Measurements from ENCODE around the gene PGAP1.

Gene PGAP1

DNA sequence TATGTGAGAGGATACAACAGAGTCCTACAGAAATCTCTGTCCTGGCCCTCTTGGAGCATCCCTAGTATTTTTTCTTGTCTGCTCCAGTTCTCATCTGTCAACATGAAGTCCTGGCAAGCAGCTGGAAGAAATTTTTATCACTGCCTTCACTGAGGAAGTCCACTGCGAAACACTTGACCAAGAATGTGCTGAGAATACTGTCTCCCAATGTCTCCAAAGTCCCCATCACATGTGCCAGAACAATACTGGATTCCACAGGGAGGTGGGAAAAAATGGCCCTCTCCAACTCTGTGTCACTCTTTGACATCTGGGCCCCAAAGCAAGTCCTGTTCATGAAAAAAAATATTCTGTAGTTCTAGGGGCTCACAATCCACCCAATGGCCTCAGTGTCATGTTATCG lies 32.8 kb upstream of the PGAP1 start:
- no peak for TF ChIP-seq SIN3A (IDR thresholded peaks at IDR 0.05; ENCODE audit: borderline replicate concordance, insufficient read depth, low read length)
- TF ChIP-seq, protein P1, sequence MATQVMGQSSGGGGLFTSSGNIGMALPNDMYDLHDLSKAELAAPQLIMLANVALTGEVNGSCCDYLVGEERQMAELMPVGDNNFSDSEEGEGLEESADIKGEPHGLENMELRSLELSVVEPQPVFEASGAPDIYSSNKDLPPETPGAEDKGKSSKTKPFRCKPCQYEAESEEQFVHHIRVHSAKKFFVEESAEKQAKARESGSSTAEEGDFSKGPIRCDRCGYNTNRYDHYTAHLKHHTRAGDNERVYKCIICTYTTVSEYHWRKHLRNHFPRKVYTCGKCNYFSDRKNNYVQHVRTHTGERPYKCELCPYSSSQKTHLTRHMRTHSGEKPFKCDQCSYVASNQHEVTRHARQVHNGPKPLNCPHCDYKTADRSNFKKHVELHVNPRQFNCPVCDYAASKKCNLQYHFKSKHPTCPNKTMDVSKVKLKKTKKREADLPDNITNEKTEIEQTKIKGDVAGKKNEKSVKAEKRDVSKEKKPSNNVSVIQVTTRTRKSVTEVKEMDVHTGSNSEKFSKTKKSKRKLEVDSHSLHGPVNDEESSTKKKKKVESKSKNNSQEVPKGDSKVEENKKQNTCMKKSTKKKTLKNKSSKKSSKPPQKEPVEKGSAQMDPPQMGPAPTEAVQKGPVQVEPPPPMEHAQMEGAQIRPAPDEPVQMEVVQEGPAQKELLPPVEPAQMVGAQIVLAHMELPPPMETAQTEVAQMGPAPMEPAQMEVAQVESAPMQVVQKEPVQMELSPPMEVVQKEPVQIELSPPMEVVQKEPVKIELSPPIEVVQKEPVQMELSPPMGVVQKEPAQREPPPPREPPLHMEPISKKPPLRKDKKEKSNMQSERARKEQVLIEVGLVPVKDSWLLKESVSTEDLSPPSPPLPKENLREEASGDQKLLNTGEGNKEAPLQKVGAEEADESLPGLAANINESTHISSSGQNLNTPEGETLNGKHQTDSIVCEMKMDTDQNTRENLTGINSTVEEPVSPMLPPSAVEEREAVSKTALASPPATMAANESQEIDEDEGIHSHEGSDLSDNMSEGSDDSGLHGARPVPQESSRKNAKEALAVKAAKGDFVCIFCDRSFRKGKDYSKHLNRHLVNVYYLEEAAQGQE (IDR thresholded peaks at IDR 0.05; ENCODE audit: insufficient read depth in 1 of 2, low read depth in 2 of 2, low read length in 2 of 2): no peak
- no peak for TF ChIP-seq POLR2AphosphoS5 (IDR thresholded peaks at IDR 0.05; ENCODE audit: low read depth, low read length)
- no peak for TF ChIP-seq TAF1 (IDR thresholded peaks at IDR 0.05; ENCODE audit: borderline replicate concordance, insufficient read depth, low read length)
- no peak for TF ChIP-seq FOXP2 (optimal IDR thresholded peaks at IDR 0.05; ENCODE audit: borderline replicate concordance, extremely low read depth, extremely low read length, insufficient read depth)

DNA sequence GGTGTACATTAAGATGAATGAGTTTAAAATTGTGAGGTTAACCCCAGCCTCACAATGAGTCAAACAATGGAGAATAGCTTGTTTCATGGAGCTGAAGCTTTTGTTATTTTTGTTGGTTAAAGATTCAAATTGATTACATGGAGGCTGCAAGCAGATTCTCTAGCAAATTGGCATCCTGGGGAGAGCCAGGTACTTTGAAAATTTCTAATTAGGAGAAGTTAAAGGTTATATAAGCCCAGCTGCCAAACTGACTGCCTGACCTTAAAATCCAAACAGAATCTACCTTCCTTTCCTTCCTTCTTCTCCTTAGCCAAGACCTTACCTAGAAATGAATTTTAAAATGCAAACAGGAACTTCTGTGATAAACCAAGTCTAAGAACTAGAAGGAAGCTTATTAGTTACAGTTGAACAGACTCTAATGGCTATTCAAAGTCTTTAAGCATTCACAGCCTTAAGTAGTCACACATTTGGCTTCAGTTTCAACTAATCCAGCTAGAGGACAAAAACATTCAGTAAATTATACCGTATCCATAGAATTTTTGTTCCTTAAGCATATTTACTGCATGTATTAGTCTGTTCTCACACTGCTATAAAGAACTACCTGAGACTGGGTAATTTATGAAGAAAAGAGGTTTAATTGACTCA lies 31.5 kb upstream of the PGAP1 start:
- no peak for TF ChIP-seq FOXP2 (optimal IDR thresholded peaks at IDR 0.05; ENCODE audit: borderline replicate concordance, extremely low read depth, extremely low read length, insufficient read depth)
- no peak for TF ChIP-seq SIN3A (IDR thresholded peaks at IDR 0.05; ENCODE audit: borderline replicate concordance, insufficient read depth, low read length)
- TF ChIP-seq POLR2AphosphoS5 (IDR thresholded peaks at IDR 0.05; ENCODE audit: low read depth, low read length): no peak
- no peak for TF ChIP-seq TAF1 (IDR thresholded peaks at IDR 0.05; ENCODE audit: borderline replicate concordance, insufficient read depth, low read length)
- TF ChIP-seq, protein P1 (IDR thresholded peaks at IDR 0.05; ENCODE audit: insufficient read depth in 1 of 2, low read depth in 2 of 2, low read length in 2 of 2): no peak

DNA sequence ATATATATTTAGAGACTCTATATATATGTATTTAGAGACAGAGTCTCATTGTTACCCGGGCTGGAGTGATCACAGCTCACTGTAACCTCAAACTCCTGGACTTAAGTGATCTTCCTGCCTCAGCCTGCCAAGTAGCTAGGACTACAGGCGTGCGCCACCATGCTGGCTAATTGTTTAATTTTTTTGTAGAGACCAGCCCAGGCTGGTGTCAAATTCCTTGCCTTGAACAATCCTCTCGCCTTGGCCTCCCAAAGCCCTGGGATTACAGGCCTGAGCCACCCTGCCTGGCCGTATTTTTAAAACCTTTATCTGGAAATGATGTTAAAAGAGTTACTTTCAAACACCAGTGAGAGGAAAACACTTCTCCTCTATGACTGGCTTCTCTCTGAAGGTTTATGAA lies 30.9 kb upstream of the PGAP1 start:
- TF ChIP-seq SIN3A (IDR thresholded peaks at IDR 0.05; ENCODE audit: borderline replicate concordance, insufficient read depth, low read length) (no peak), FOXP2 (optimal IDR thresholded peaks at IDR 0.05; ENCODE audit: borderline replicate concordance, extremely low read depth, extremely low read length, insufficient read depth) (no peak), POLR2AphosphoS5 (IDR thresholded peaks at IDR 0.05; ENCODE audit: low read depth, low read length) (no peak), TAF1 (IDR thresholded peaks at IDR 0.05; ENCODE audit: borderline replicate concordance, insufficient read depth, low read length) (no peak)
- TF ChIP-seq, protein P1 (IDR thresholded peaks at IDR 0.05; ENCODE audit: insufficient read depth in 1 of 2, low read depth in 2 of 2, low read length in 2 of 2): no peak

DNA sequence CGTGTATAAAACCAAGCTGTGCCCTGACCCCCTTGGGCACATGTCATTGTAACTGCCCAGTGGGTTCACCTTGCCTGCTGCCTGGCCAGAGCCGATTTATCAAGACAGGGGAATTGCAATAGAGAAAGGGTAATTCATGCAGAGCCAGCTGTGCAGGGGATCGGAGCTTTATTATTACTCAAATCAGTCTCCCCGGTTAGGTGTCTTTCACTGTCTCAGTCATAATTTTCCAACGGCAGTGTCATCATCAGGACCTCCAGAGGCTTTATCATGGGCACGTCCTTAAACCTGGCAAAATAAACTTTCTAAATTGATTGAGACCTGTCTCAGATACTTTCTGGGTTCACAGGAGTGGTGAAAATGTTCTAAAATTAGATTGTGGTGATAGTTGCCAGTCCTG lies 29.6 kb upstream of the PGAP1 start:
- TF ChIP-seq, protein P1 (IDR thresholded peaks at IDR 0.05; ENCODE audit: insufficient read depth in 1 of 2, low read depth in 2 of 2, low read length in 2 of 2): no peak
- TF ChIP-seq SIN3A (IDR thresholded peaks at IDR 0.05; ENCODE audit: borderline replicate concordance, insufficient read depth, low read length) (no peak), TAF1 (IDR thresholded peaks at IDR 0.05; ENCODE audit: borderline replicate concordance, insufficient read depth, low read length) (no peak), FOXP2 (optimal IDR thresholded peaks at IDR 0.05; ENCODE audit: borderline replicate concordance, extremely low read depth, extremely low read length, insufficient read depth) (no peak), POLR2AphosphoS5 (IDR thresholded peaks at IDR 0.05; ENCODE audit: low read depth, low read length) (no peak)
